A549 (cell line): ENCODE results near the gene ADGRG3.

ENCODE experiments used
- CEBPB ChIP-seq, 2 experiments: fragments of >200 bp in 1 of 2; sonication (Bioruptor Twin) in 1 of 2; formaldehyde crosslinking in 1 of 2; IDR thresholded peaks; 2 replicates each; pipeline ENCODE4 v1.6.1; 2012 to 2016
- CTCF ChIP-seq: fragments of >200 bp; sonication (Bioruptor Twin); formaldehyde crosslinking; IDR thresholded peaks from 3 replicates; pipeline ENCODE4 v1.5.1; 2016
- EP300 ChIP-seq, 2 experiments: fragments of >200 bp; sonication (Bioruptor Twin); formaldehyde crosslinking; IDR thresholded peaks; 2 replicates in 1 of 2; 3 replicates in 1 of 2; pipeline ENCODE4 v1.6.1; 2016 to 2017
- MAX ChIP-seq: IDR thresholded peaks from 2 replicates; pipeline ENCODE4 v1.6.1; 2012
- MYC ChIP-seq: IDR thresholded peaks from 2 replicates; pipeline ENCODE4 v1.6.1; 2012; ENCODE audit warnings: mild to moderate bottlenecking, inconsistent platforms, low read length, improper control_type of control experiment, borderline replicate concordance
- POLR2A ChIP-seq: IDR thresholded peaks from 2 replicates; pipeline ENCODE4 v1.6.1; 2012; ENCODE audit warnings: mild to moderate bottlenecking, low read length
- SMC3 ChIP-seq: fragments of >200 bp; sonication (Bioruptor Twin); formaldehyde crosslinking; IDR thresholded peaks from 3 replicates; pipeline ENCODE4 v1.6.1; 2018; ENCODE audit warnings: inconsistent platforms
- SREBF2 ChIP-seq: fragments of 450-650 bp; IDR thresholded peaks from 2 replicates; pipeline ENCODE4 v1.6.1; 2014; ENCODE audit warnings: mild to moderate bottlenecking, moderate library complexity
- TF ChIP-seq, protein P1 (sequence below): IDR thresholded peaks from 2 replicates; pipeline ENCODE4 v1.6.1; 2012; ENCODE audit warnings: low read depth, borderline replicate concordance

DNA sequence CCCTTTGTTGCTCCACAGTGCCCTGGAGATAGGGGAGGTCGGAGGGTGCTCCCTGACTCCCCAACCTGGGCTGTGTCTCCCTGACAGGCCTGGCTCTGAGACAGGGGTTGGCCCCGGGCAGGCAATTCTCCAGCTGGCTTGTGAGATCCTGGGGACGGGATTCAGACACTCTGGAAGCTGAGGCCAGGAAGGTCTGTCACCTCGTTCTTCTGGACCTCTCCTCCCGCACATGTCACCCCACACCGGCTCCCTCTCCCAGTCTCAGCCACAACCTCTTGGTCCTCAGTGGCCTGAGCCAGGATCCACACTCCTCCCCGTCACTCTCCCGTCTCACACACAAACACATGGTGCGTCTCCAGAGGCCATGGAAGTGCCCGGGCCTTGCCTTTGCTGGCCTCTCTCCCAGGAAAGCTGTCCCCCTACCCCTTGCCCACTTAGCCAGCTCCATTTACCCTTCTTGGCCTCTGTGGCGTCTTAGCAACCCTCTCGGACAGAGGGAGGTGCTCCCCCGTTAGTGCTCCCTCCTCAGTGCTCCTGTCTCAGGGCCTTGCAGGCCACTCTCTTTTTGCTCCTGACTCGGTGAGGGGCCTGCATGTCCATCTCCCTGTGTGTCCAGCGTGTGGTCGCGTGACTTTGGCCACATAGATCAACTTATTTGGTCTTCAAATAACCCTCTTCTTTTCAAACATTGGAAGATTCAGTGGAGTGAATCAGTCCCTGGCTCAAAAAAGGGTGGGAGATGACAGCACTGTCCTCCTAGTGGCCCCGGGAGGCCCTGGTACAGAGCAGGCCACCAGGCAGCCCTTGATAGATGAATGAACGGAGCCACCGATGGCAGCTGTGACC lies 747 bp downstream of the ADGRG3 start:
- TF ChIP-seq CTCF (no peak), SMC3 (no peak), MYC (no peak), MAX (no peak), EP300 (IDR thresholded peaks at IDR 0.05) (no peak), CEBPB (IDR thresholded peaks at IDR 0.05) (no peak), POLR2A (no peak), SREBF2 (no peak)
- TF ChIP-seq, protein P1, sequence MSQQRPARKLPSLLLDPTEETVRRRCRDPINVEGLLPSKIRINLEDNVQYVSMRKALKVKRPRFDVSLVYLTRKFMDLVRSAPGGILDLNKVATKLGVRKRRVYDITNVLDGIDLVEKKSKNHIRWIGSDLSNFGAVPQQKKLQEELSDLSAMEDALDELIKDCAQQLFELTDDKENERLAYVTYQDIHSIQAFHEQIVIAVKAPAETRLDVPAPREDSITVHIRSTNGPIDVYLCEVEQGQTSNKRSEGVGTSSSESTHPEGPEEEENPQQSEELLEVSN, result no peak
